Activated naive CD8-positive, alpha-beta T cell (primary cell): ENCODE measurements around the gene MLH3.

Experiments used
- H3K27ac Mint-ChIP-seq: one replicate; pipeline ENCODE4 v1.8.0; 2021; ENCODE audit warnings: mixed read lengths
- H3K27me3 Mint-ChIP-seq: one replicate; pipeline ENCODE4 v1.8.0; 2021; ENCODE audit warnings: mixed read lengths
- H3K36me3 Mint-ChIP-seq: one replicate; pipeline ENCODE4 v1.8.0; 2021; ENCODE audit warnings: mixed read lengths
- H3K4me1 Mint-ChIP-seq: one replicate; pipeline ENCODE4 v1.8.0; 2021; ENCODE audit warnings: low read depth, mixed read lengths
- H3K4me3 Mint-ChIP-seq: one replicate; pipeline ENCODE4 v1.8.0; 2021; ENCODE audit warnings: mild to moderate bottlenecking, mixed read lengths
- H3K9me3 Mint-ChIP-seq: one replicate; pipeline ENCODE4 v1.8.0; 2021; ENCODE audit warnings: low read depth, mixed read lengths

Gene MLH3

DNA sequence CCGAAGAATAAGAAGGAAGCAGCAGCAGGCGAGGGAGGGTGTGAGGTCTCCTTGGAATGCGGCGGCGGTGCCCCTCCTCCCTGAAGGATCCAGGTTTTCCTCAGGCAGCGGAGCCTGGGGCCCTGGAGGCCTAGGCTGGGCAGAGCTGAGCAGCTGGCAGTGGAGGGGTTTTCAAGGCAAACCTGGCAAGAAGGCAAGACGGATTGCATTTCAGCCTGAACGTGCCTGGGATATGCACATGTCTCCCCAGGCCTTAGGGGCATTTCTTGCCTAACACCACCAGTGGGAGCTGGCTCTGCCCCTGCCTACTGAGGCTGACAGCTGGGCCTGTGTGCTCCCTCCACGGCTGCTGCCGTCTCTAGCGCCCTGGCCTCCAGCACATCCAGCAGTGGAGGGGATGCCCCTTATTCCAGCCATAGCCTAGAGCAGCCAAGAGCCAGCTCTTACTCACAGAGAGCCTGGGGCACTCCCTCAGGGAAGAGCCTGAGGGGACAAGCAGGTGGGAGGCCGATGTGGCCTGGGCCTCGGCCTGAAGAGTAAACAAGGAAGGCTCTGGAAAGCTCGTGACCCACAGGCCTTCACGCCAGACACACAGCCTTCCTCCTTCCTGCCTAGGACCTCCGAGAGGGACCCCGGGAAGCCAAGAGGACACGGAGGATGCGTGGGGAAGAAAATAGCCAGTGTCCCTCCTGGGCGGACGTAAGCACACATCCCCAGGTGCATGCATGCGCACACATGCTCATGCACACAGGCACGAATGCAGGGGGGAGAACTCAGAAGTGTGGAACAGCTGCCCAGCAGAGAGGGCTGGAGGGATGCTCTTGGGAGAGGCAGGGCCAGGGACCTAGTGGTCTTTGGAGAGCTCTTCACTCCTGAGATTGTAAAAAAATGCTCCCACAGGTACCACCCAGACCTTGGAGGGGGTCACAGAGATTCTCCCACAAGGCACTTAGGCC lies 71.5 kb downstream of the MLH3 start:
- Mint-ChIP-seq H3K36me3 (no peaks in the 10 kb centered on the region), H3K27ac (no peak overlapping the region), H3K4me1 (no peaks in the 10 kb centered on the region), H3K27me3 (no peaks in the 10 kb centered on the region), H3K4me3 (no peak overlapping the region), H3K9me3 (no peaks in the 10 kb centered on the region)

DNA sequence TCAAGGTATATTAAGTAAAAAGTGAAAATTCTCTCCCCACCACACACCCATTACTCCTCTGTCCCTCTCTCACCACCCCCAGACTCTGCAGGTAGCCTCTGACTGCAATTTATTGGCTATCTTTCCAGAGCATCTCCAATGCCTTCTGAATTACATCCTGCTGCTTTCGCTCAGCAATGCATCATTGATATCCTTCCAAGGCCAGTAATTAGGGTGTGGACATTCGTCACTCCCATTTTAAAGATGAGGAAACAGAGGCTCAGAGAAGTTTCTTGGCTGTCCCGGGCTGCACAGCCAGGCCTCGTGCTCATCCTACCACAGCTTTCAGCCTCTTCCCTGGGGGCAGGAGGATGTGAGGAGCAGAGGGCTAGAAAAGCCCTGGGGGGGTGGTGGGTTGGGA lies 72.2 kb downstream of the MLH3 start:
- no peaks in the 10 kb centered on the region for H3K36me3 Mint-ChIP-seq
- H3K4me3 Mint-ChIP-seq = no peak overlapping the region
- H3K27ac Mint-ChIP-seq = no peak overlapping the region
- no peaks in the 10 kb centered on the region for H3K27me3 Mint-ChIP-seq
- H3K9me3 Mint-ChIP-seq = no peaks in the 10 kb centered on the region
- no peaks in the 10 kb centered on the region for H3K4me1 Mint-ChIP-seq

- Mint-ChIP-seq H3K36me3 (no peaks in the 10 kb centered on the region), H3K27ac (no peak overlapping the region), H3K4me1 (peaks cover 3% of the 10 kb centered on the region), H3K4me3 (no peak overlapping the region), H3K27me3 (no peaks in the 10 kb centered on the region), H3K9me3 (no peaks in the 10 kb centered on the region)
Observed at GRCh38 chr14:74978416-74978947, 72.8 kb downstream of the MLH3 start.

GRCh38 chr14:74977901-74978385 lies 73.3 kb downstream of the MLH3 start:
- Mint-ChIP-seq H3K4me1 (peaks cover 3% of the 10 kb centered on the region), H3K4me3 (no peak overlapping the region), H3K27ac (no peak overlapping the region), H3K27me3 (no peaks in the 10 kb centered on the region), H3K9me3 (no peaks in the 10 kb centered on the region), H3K36me3 (no peaks in the 10 kb centered on the region)

- Mint-ChIP-seq H3K9me3 (no peaks in the 10 kb centered on the region), H3K4me1 (peaks cover 3% of the 10 kb centered on the region)
Observed at GRCh38 chr14:74977164-74977900, 73.9 kb downstream of the MLH3 start.

DNA sequence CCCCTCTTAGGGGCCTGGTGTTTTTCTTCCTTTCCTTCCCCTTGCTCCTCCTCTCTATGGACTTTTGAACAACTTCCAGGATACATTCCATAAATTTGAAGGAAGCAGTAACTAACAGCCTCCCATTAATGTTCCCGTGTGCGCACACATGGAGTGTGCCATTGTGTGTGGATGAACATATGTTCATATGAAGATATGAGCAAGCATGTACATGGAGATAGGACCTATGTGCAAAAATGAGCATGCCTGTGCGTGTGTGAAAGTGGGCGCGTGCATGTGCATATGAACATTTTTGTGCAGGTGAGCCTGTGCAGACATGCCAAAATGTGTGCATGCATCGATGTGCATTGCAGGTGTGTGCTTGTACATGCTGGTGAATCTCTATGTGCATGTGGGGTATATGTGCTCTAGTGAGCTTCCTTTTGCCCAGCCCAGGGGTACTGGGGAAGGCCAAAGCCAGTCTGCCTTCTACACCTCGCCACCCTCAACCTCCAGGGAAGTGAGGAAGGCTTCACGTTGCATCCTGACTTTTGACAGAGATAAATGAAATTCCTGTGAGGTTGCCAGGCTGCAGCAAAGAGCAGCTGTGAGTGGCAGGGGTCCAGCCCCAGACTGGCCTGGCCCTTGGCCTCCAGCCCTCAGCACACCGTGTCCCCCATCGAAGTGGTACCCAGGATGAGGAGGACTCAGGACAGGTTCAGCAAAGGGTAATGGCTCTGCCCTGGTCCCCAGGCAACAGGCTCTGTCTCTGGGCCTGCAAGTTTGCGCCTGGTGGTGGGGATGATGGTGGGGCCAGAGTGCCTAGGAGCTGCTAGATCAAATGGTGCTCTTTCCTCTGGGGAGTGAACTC lies 74.8 kb downstream of the MLH3 start:
- H3K4me3 Mint-ChIP-seq = no peak overlapping the region
- H3K4me1 Mint-ChIP-seq = peaks cover 3% of the 10 kb centered on the region

More at GRCh38 chr14:74977164-74977900, 73.9 kb downstream of the MLH3 start:
- H3K36me3 Mint-ChIP-seq = no peaks in the 10 kb centered on the region
- H3K4me3 Mint-ChIP-seq = no peak overlapping the region
- H3K27me3 Mint-ChIP-seq = no peaks in the 10 kb centered on the region
- no peak overlapping the region for H3K27ac Mint-ChIP-seq

GRCh38 chr14:74975059-74975810 lies 76.0 kb downstream of the MLH3 start:
- no peaks in the 10 kb centered on the region for H3K36me3 Mint-ChIP-seq
- H3K4me1 Mint-ChIP-seq = peaks cover 3% of the 10 kb centered on the region
- H3K4me3 Mint-ChIP-seq = no peak overlapping the region
- no peak overlapping the region for H3K27ac Mint-ChIP-seq
- H3K27me3 Mint-ChIP-seq = no peaks in the 10 kb centered on the region
- H3K9me3 Mint-ChIP-seq = no peaks in the 10 kb centered on the region

More for the DNA sequence above, 74.8 kb downstream of the MLH3 start:
- Mint-ChIP-seq H3K27me3 (no peaks in the 10 kb centered on the region), H3K27ac (no peak overlapping the region), H3K36me3 (no peaks in the 10 kb centered on the region), H3K9me3 (no peaks in the 10 kb centered on the region)

GRCh38 chr14:74974364-74975058 lies 76.8 kb downstream of the MLH3 start:
- no peak overlapping the region for H3K4me3 Mint-ChIP-seq
- no peaks in the 10 kb centered on the region for H3K36me3 Mint-ChIP-seq
- H3K9me3 Mint-ChIP-seq = no peaks in the 10 kb centered on the region
- H3K4me1 Mint-ChIP-seq = peaks cover 3% of the 10 kb centered on the region
- no peaks in the 10 kb centered on the region for H3K27me3 Mint-ChIP-seq
- H3K27ac Mint-ChIP-seq = no peak overlapping the region

GRCh38 chr14:74973905-74974363 lies 77.3 kb downstream of the MLH3 start:
- Mint-ChIP-seq H3K36me3 (no peaks in the 10 kb centered on the region), H3K4me1 (peaks cover 3% of the 10 kb centered on the region), H3K27me3 (no peaks in the 10 kb centered on the region), H3K27ac (peak overlapping the region; percentile 72), H3K4me3 (no peak overlapping the region), H3K9me3 (no peaks in the 10 kb centered on the region)

DNA sequence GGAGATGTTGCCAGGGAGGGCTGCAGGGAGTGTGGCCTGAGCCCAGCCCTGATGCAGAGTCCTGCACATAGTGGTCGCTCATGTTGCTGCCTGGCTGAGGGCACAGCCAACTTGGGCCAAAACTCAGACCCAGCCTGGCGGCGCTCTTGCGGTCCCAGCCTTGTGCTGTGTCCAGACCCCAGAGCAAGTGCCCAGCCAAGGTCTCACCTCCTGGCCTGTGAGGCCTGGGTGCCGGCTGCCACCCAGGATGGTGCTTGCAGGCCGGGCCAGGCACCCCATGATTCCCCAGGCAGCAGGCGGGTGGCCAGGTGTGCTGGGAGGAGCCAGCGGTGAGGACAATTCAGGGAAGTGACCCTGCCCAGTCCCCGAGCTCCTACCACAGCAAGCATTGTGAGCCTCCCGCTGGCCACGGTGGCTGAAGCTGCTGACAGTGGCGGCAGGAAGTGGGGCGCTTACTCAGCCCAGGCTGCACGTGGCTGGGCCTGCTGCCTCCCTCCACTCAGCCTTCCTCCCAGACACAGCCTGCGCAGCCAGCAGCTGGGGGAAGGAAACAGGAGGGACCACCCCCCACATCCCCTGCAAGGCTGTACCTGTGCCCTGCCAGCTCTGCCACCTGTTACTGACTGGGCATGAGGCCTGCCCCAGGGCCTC lies 78.1 kb downstream of the MLH3 start:
- Mint-ChIP-seq H3K9me3 (no peaks in the 10 kb centered on the region), H3K27ac (no peak overlapping the region), H3K4me3 (no peak overlapping the region), H3K4me1 (peaks cover 3% of the 10 kb centered on the region), H3K36me3 (no peaks in the 10 kb centered on the region), H3K27me3 (no peaks in the 10 kb centered on the region)

DNA sequence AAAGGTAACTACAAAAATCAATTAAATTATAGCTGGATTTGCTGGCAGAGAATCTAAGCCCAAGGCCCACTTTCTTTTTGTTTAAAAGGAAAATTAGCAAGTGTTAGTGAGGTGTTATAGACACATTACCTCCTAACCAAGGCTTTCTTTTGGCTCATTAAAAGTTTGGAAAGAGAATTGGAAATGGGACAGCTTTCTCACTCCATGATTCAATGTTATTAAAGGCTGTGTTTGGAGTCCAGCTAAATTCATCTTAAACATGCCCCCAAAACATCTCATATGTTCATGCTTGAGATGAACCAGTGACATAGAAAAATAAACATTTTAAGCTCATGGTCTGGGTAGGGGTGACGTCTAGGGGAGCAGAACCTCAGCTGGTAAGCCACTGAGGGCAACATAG lies 82.5 kb downstream of the MLH3 start:
- H3K4me1 Mint-ChIP-seq = peaks cover 7% of the 10 kb centered on the region
- H3K4me3 Mint-ChIP-seq = no peak overlapping the region
- no peaks in the 10 kb centered on the region for H3K27me3 Mint-ChIP-seq
- H3K9me3 Mint-ChIP-seq = no peaks in the 10 kb centered on the region
- peaks cover 2% of the 10 kb centered on the region for H3K36me3 Mint-ChIP-seq
- no peak overlapping the region for H3K27ac Mint-ChIP-seq

GRCh38 chr14:74965486-74966153 lies 85.6 kb downstream of the MLH3 start:
- no peak overlapping the region for H3K4me3 Mint-ChIP-seq
- peaks cover 5% of the 10 kb centered on the region for H3K4me1 Mint-ChIP-seq
- H3K9me3 Mint-ChIP-seq = no peaks in the 10 kb centered on the region
- H3K27ac Mint-ChIP-seq = no peak overlapping the region
- H3K27me3 Mint-ChIP-seq = no peaks in the 10 kb centered on the region
- H3K36me3 Mint-ChIP-seq = peaks cover 2% of the 10 kb centered on the region
